RPMI7951 (cell line): ENCODE data around the gene ZNF467. TPM values are rescaled to one million over a fixed set of nuclear protein-coding genes. Genes with fewer than 3 reads are reported as not detected.

Experiments
- DNase-seq: peaks from one replicate; pipeline ENCODE4 v3.0.0-alpha.2; 2012; ENCODE audit warnings: low read depth
- total RNA-seq: library from RNA; depleted of rRNA; stranded (reverse); fragments of >200 nt; shearing (Covaris generic); gene quantifications from 2 replicates; pipeline ENCODE4 v1.2.3, GENCODE V29; 2014; rRNA removed

Gene ZNF467
- total RNA-seq: not detected in 2 replicates

- DNase-seq: no peak
Measured at GRCh38 chr7:149773446-149774236, at the start of gene ZNF467. ZNF467 (minus strand) TSS chr7:149773588; CDS start chr7:149771032, 2,556 bp downstream.

- DNase-seq: no peak
Measured at GRCh38 chr7:149822353-149822943, 49.1 kb upstream of the ZNF467 start.

- DNase-seq: no peak
Measured at GRCh38 chr7:149821191-149822148, 48.1 kb upstream of the ZNF467 start.

- no peak for DNase-seq
Measured at GRCh38 chr7:149820622-149821190, 47.3 kb upstream of the ZNF467 start.

GRCh38 chr7:149819961-149820340, 46.6 kb upstream of the ZNF467 start:
- no peak for DNase-seq

GRCh38 chr7:149819141-149819960, 46.0 kb upstream of the ZNF467 start:
- no peak for DNase-seq

- no peak for DNase-seq
Measured at GRCh38 chr7:149818536-149818840, 45.1 kb upstream of the ZNF467 start.

GRCh38 chr7:149817836-149818535, 44.6 kb upstream of the ZNF467 start:
- no peak for DNase-seq

GRCh38 chr7:149817301-149817771, 43.9 kb upstream of the ZNF467 start:
- DNase-seq: no peak

- no peak for DNase-seq
Measured at GRCh38 chr7:149816794-149817193, 43.4 kb upstream of the ZNF467 start.

- DNase-seq: no peak
Measured at GRCh38 chr7:149816267-149816751, 42.9 kb upstream of the ZNF467 start.

- no peak for DNase-seq
Measured at GRCh38 chr7:149815661-149816266, 42.4 kb upstream of the ZNF467 start.

GRCh38 chr7:149815121-149815520, 41.7 kb upstream of the ZNF467 start:
- no peak for DNase-seq

GRCh38 chr7:149814494-149814893, 41.1 kb upstream of the ZNF467 start:
- no peak for DNase-seq

GRCh38 chr7:149813254-149814035, 40.1 kb upstream of the ZNF467 start:
- DNase-seq: no peak

- DNase-seq: no peak
Measured at GRCh38 chr7:149811831-149812490, 38.6 kb upstream of the ZNF467 start.

- DNase-seq: no peak
Measured at GRCh38 chr7:149811221-149811620, 37.8 kb upstream of the ZNF467 start.

- no peak for DNase-seq
Measured at GRCh38 chr7:149809215-149809614, 35.8 kb upstream of the ZNF467 start.
